B cell (primary cell): ENCODE data around the gene MAML2. TPM values are rescaled to one million over a fixed set of nuclear protein-coding genes. Genes with fewer than 3 reads are reported as not detected.

Experiments used
- ATAC-seq: fragments of 200-7000 bp; cut with Tn5 transposase; one replicate; pipeline ENCODE4 v1.10.0; 2021; ENCODE audit warnings: low read depth, mild to moderate bottlenecking, moderate number of reproducible peaks, moderate library complexity
- CTCF ChIA-PET: fragments of 350-600 bp; sonication (Branson Sonifier 250); formaldehyde crosslinking; loops from one replicate; lab custom pipeline; 2021; ENCODE audit warnings: antibody characterized with exemption, inconsistent platforms; lab: Charles Lee
- POLR2A ChIA-PET: fragments of 350-600 bp; sonication (Branson Sonifier 250); formaldehyde crosslinking; loops from one replicate; lab custom pipeline; 2021; ENCODE audit warnings: antibody characterized with exemption; lab: Charles Lee
- DNase-seq: peaks from one replicate; pipeline ENCODE4 v3.0.0; 2013
- H2AFZ ChIP-seq: 2 replicates; pipeline ENCODE4 v1.6.1; 2012; ENCODE audit warnings: mild to moderate bottlenecking, low read depth, low read length; ENCODE audit not compliant: insufficient read depth, poor library complexity, severe bottlenecking
- H3K27ac ChIP-seq, 2 donors: 1 replicate in 1 of 2; 2 replicates in 1 of 2; pipeline ENCODE4 v1.5.1; 2012 to 2013; ENCODE audit warnings: low read length in 2 of 2, mild to moderate bottlenecking in 2 of 2, moderate library complexity in 1 of 2
- H3K27me3 ChIP-seq, 4 experiments: fragments of 200-600 bp in 1 of 4; sonication (generic) in 1 of 4; replicated peaks in 1 of 4; 1 replicate in 2 of 4; 2 replicates in 2 of 4; pipeline versions ENCODE4 v1.6.1 to v1.7.0; 2013 to 2016; ENCODE audit warnings: low read length in 3 of 4, mild to moderate bottlenecking in 2 of 4, mixed read lengths in 1 of 4, moderate library complexity in 1 of 4; ENCODE audit not compliant: insufficient read depth in 4 of 4, control insufficient read depth in 3 of 4; ENCODE audit errors: control extremely low read depth in 1 of 4
- H3K36me3 ChIP-seq, 2 experiments: replicated peaks in 1 of 2; 1 replicate in 1 of 2; 2 replicates in 1 of 2; pipeline versions ENCODE4 v1.6.1 to v1.7.1; 2013; ENCODE audit warnings: low read length in 1 of 2; ENCODE audit not compliant: insufficient read depth in 2 of 2, control insufficient read depth in 1 of 2; ENCODE audit errors: control extremely low read depth in 1 of 2, extremely low read depth in 1 of 2
- H3K4me1 ChIP-seq, 2 donors: fragments of 200-600 bp in 1 of 2; sonication (generic) in 1 of 2; 1 replicate in 1 of 2; 2 replicates in 1 of 2; pipeline versions ENCODE4 v1.5.1 to v1.6.1; 2013 to 2017; ENCODE audit warnings: low read length in 2 of 2; ENCODE audit not compliant: control insufficient read depth in 2 of 2, insufficient read depth in 2 of 2
- H3K4me2 ChIP-seq: replicated peaks from 2 replicates; pipeline ENCODE3; 2012; ENCODE audit warnings: mild to moderate bottlenecking, low read depth, low read length; ENCODE audit not compliant: poor library complexity, severe bottlenecking
- H3K4me3 ChIP-seq, 5 experiments: fragments of 200-600 bp in 1 of 5; sonication (generic) in 1 of 5; 1 replicate in 3 of 5; 2 replicates in 2 of 5; pipeline versions ENCODE4 v1.5.1 to v1.7.0; 2011 to 2016; ENCODE audit warnings: low read length in 4 of 5, mild to moderate bottlenecking in 4 of 5, low read depth in 2 of 5, control low read depth in 1 of 5, moderate library complexity in 1 of 5; ENCODE audit not compliant: insufficient read depth in 1 of 5; ENCODE audit errors: control extremely low read depth in 1 of 5, extremely low read depth in 1 of 5
- H3K79me2 ChIP-seq: fragments of 200-600 bp; sonication (generic); one replicate; pipeline ENCODE4 v1.6.0; 2016; ENCODE audit warnings: low read length; ENCODE audit not compliant: control insufficient read depth, insufficient read depth
- H3K9ac ChIP-seq: fragments of 200-600 bp; sonication (generic); 2 replicates; pipeline ENCODE4 v1.6.1; 2017; ENCODE audit warnings: mild to moderate bottlenecking, low read length, moderate library complexity
- H3K9me3 ChIP-seq, 3 donors: one replicate each; pipeline versions ENCODE4 v1.6.1 to v1.7.1; 2013; ENCODE audit warnings: low read length in 2 of 3; ENCODE audit not compliant: control insufficient read depth in 2 of 3, insufficient read depth in 1 of 3; ENCODE audit errors: control extremely low read depth in 1 of 3
- H4K20me1 ChIP-seq: 2 replicates; pipeline ENCODE4 v1.6.0; 2012; ENCODE audit warnings: mild to moderate bottlenecking, low read length; ENCODE audit not compliant: insufficient read depth, control insufficient read depth, poor library complexity, severe bottlenecking
- H3K27ac Mint-ChIP-seq: one replicate; pipeline ENCODE4 v1.8.0; 2021; ENCODE audit warnings: mixed read lengths
- H3K27me3 Mint-ChIP-seq: one replicate; pipeline ENCODE4 v1.8.0; 2021; ENCODE audit warnings: mixed read lengths
- H3K4me1 Mint-ChIP-seq: one replicate; pipeline ENCODE4 v1.8.0; 2021; ENCODE audit warnings: mixed read lengths
- H3K4me3 Mint-ChIP-seq: one replicate; pipeline ENCODE4 v1.8.0; 2021; ENCODE audit warnings: mixed read lengths
- H3K9me3 Mint-ChIP-seq: one replicate; pipeline ENCODE4 v1.8.0; 2022; ENCODE audit warnings: mixed read lengths; ENCODE audit not compliant: insufficient read depth
- EZH2 ChIP-seq: IDR thresholded peaks from 2 replicates; pipeline ENCODE4 v1.6.1; 2012; ENCODE audit warnings: borderline replicate concordance, low read depth, mild to moderate bottlenecking, moderate library complexity, low read length; ENCODE audit not compliant: insufficient read depth, poor library complexity, severe bottlenecking
- WGBS: methylation state at CpG from one replicate; pipeline ENCODE4 v1.1.5; 2013; ENCODE audit warnings: missing lambda C conversion rate; ENCODE audit not compliant: insufficient coverage; 5-methylcytosine and 5-hydroxymethylcytosine counted together
- intact Hi-C: fragments of 100-400 bp; cut with micrococcal nuclease; formaldehyde crosslinking; loops from one replicate; pipeline ENCODE4 v1.10.0; 2022
- polyA plus RNA-seq: library from polyadenylated mRNA; depleted of rRNA; stranded (reverse); fragments of >200 nt; gene quantifications from 2 replicates; pipeline ENCODE4 v1.2.3, GENCODE V29; 2012
- total RNA-seq, 2 donors: library from RNA; stranded (reverse); fragments of 120-200 nt in 1 of 2; gene quantifications; 1 replicate in 1 of 2; 2 replicates in 1 of 2; pipeline versions ENCODE4 v1.2.3 to v1.2.4, GENCODE V29; 2013 to 2022
- TF ChIP-seq, protein P1 (sequence below): fragments of 200-600 bp; IDR thresholded peaks from one replicate; pipeline ENCODE4 v1.8.0; 2022; ENCODE audit warnings: antibody characterized with exemption, mild to moderate bottlenecking

Gene MAML2
- total and polyA plus RNA-seq, 2 donors (not counting 1 experiment from before 2014, with no cell fraction given) = 10.7 to 26.4 TPM

DNA sequence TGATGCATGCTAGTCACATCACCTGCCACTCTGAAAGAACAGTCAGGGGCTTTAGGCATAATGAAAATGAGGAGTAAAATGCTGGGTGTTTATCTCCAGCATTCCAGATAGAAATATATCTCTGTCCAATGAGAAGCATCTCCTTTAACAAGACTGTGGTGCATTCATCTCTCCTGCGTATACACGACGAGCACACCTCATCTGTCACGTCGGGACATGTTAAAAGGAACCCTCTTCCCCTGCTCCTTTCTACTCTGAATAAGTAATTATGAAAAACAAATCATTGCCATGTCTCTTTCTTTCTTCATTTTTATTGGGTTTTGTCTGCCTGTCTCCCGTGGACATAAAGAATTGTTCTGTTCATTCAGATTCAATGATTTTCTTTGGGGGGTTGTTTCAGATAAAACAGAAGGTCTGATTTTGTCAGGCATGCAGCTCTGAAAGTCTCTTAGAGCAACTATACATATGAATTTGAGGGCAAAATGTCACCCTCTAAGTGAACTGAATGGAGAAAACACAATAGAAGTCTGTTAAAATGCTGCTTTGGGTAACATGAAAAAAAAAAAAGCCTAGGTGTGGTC is 195.0 kb downstream of the MAML2 start:
- no peak for ATAC-seq
- Histone ChIP-seq H3K4me2 (no peak overlapping the region), H3K9ac (no peak overlapping the region), H3K9me3 (no peaks in the 10 kb centered on the region), H3K27ac (no peak overlapping the region), H3K79me2 (no peaks in the 10 kb centered on the region), H4K20me1 (no peaks in the 10 kb centered on the region), H3K4me1 (no peaks in the 10 kb centered on the region), H3K36me3 (peaks cover 0 to 3% of the 10 kb centered on the region in 2 experiments), H2AFZ (no peak overlapping the region), H3K4me3 (no peak overlapping the region), H3K27me3 (no peaks in the 10 kb centered on the region)
- intact Hi-C loops = no loop called here
- TF ChIP-seq, protein P1, sequence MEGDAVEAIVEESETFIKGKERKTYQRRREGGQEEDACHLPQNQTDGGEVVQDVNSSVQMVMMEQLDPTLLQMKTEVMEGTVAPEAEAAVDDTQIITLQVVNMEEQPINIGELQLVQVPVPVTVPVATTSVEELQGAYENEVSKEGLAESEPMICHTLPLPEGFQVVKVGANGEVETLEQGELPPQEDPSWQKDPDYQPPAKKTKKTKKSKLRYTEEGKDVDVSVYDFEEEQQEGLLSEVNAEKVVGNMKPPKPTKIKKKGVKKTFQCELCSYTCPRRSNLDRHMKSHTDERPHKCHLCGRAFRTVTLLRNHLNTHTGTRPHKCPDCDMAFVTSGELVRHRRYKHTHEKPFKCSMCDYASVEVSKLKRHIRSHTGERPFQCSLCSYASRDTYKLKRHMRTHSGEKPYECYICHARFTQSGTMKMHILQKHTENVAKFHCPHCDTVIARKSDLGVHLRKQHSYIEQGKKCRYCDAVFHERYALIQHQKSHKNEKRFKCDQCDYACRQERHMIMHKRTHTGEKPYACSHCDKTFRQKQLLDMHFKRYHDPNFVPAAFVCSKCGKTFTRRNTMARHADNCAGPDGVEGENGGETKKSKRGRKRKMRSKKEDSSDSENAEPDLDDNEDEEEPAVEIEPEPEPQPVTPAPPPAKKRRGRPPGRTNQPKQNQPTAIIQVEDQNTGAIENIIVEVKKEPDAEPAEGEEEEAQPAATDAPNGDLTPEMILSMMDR = no peak
- Mint-ChIP-seq H3K27ac (no peak overlapping the region), H3K4me3 (no peak overlapping the region), H3K27me3 (no peaks in the 10 kb centered on the region), H3K9me3 (no peaks in the 10 kb centered on the region), H3K4me1 (peaks cover 4% of the 10 kb centered on the region)
- ChIA-PET POLR2A (no interaction called here), CTCF (no interaction called here)
- WGBS = 89% methylated on average over 3 of the region's 6 CpGs
- no peak for DNase-seq

DNA sequence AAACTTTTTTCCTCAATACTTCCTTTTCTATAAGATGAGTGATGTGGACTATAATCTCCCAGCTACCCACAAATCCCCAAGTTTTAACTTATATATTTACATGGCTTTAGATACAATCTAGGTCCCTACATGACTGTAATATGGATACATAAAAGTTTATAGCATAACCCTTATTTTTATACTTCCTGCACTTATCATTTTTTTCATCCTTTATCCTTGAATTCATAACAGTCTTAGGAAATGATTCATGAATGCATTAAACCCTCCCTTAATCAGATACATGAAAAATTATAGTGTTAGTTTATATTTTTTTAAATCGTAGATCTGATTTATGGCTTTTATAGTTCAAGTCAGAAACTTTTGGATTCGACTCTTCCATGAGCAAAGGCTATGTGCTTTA is 195.8 kb downstream of the MAML2 start:
- no peaks in the 10 kb centered on the region for H3K4me1 Mint-ChIP-seq

More for the DNA sequence above, 195.8 kb downstream of the MAML2 start:
- Mint-ChIP-seq H3K27ac (no peak overlapping the region), H3K4me3 (no peak overlapping the region), H3K9me3 (no peaks in the 10 kb centered on the region), H3K27me3 (no peaks in the 10 kb centered on the region)
- WGBS = no CpG with 5 or more reads among the region's 2 CpGs
- intact Hi-C loops = no loop called here
- no peaks in the 10 kb centered on the region for H4K20me1 ChIP-seq
- H3K36me3 ChIP-seq = peaks cover 0 to 3% of the 10 kb centered on the region in 2 experiments
- no peak overlapping the region for H3K4me3 ChIP-seq
- no peaks in the 10 kb centered on the region for H3K27me3 ChIP-seq
- no peak overlapping the region for H3K27ac ChIP-seq
- CTCF ChIA-PET = interaction anchor here (0.6 to 0.8 kb wide), 2 partner anchors 86 to 196 kb away, joined by 3 to 4 read pairs; partner anchors contain the start of gene MAML2
- no peak overlapping the region for H2AFZ ChIP-seq
- H3K4me1 ChIP-seq = no peaks in the 10 kb centered on the region
- POLR2A ChIA-PET = interaction anchor here (0.6 to 0.7 kb wide), 2 partner anchors 24 to 74 kb away, joined by 3 read pairs; no protein-coding TSS in a partner anchor
- no peak overlapping the region for H3K9ac ChIP-seq
- ATAC-seq (no peak), DNase-seq (no peak)
- TF ChIP-seq, protein P1 = no peak
- no peak for TF ChIP-seq EZH2
- no peaks in the 10 kb centered on the region for H3K79me2 ChIP-seq
- H3K4me2 ChIP-seq = no peak overlapping the region
- no peaks in the 10 kb centered on the region for H3K9me3 ChIP-seq
